Measurements from ENCODE around the gene PHACTR3. TPM values are rescaled to one million over a fixed set of nuclear protein-coding genes. Genes with fewer than 3 reads are reported as not detected.

PHACTR3 gene
- total RNA-seq, 1 experiment from 2014 or later: 0.10 TPM

DNA sequence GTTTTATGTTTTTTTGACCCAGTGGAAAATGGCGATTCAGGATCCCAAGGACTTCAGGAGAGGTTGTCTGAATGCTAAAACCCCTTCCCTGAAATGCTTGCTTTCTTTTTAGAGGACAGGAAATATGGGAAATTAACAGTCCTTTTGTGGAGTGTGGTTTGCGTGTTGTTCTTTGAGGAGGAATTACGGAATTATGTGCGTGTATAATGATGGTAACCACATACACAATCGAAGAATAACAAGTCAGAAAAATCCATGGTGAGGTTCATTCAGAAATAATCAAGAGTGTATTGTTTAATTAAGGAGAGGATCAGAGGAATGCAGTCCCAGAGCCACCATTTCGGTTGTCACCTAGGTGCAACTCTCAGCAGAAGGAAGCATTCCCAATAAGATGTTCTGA, 73.2 kb downstream of the PHACTR3 start:
- intact Hi-C loops (cut with micrococcal nuclease; ENCODE audit: unreplicated experiment): no loop called here
- no peak for TF ChIP-seq TCF7L2 (IDR thresholded peaks at IDR 0.05; ENCODE audit: low read depth, low read length)
- TF ChIP-seq POLR2AphosphoS5 (IDR thresholded peaks at IDR 0.05; ENCODE audit: low read depth, low read length): no peak
- TF ChIP-seq, protein P1, sequence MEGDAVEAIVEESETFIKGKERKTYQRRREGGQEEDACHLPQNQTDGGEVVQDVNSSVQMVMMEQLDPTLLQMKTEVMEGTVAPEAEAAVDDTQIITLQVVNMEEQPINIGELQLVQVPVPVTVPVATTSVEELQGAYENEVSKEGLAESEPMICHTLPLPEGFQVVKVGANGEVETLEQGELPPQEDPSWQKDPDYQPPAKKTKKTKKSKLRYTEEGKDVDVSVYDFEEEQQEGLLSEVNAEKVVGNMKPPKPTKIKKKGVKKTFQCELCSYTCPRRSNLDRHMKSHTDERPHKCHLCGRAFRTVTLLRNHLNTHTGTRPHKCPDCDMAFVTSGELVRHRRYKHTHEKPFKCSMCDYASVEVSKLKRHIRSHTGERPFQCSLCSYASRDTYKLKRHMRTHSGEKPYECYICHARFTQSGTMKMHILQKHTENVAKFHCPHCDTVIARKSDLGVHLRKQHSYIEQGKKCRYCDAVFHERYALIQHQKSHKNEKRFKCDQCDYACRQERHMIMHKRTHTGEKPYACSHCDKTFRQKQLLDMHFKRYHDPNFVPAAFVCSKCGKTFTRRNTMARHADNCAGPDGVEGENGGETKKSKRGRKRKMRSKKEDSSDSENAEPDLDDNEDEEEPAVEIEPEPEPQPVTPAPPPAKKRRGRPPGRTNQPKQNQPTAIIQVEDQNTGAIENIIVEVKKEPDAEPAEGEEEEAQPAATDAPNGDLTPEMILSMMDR (IDR thresholded peaks at IDR 0.05): no peak
- TF ChIP-seq, protein P2, sequence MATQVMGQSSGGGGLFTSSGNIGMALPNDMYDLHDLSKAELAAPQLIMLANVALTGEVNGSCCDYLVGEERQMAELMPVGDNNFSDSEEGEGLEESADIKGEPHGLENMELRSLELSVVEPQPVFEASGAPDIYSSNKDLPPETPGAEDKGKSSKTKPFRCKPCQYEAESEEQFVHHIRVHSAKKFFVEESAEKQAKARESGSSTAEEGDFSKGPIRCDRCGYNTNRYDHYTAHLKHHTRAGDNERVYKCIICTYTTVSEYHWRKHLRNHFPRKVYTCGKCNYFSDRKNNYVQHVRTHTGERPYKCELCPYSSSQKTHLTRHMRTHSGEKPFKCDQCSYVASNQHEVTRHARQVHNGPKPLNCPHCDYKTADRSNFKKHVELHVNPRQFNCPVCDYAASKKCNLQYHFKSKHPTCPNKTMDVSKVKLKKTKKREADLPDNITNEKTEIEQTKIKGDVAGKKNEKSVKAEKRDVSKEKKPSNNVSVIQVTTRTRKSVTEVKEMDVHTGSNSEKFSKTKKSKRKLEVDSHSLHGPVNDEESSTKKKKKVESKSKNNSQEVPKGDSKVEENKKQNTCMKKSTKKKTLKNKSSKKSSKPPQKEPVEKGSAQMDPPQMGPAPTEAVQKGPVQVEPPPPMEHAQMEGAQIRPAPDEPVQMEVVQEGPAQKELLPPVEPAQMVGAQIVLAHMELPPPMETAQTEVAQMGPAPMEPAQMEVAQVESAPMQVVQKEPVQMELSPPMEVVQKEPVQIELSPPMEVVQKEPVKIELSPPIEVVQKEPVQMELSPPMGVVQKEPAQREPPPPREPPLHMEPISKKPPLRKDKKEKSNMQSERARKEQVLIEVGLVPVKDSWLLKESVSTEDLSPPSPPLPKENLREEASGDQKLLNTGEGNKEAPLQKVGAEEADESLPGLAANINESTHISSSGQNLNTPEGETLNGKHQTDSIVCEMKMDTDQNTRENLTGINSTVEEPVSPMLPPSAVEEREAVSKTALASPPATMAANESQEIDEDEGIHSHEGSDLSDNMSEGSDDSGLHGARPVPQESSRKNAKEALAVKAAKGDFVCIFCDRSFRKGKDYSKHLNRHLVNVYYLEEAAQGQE (IDR thresholded peaks at IDR 0.05; ENCODE audit: insufficient read depth in 1 of 2, low read depth in 2 of 2, low read length in 1 of 2): no peak
- TF ChIP-seq SIN3A (IDR thresholded peaks at IDR 0.05; ENCODE audit: borderline replicate concordance, insufficient read depth, low read depth, low read length): no peak
- POLR2A ChIA-PET: no interaction called here
- BruUV-seq (replicated peaks): no TSS peak
- DNase-seq (ENCODE audit: low read depth, low spot score): no peak
- in situ Hi-C loops (cut with HindIII; ENCODE audit: low pct_unique_long_range_greater_than_20kb, low sequenced_read_pairs): no loop called here
- Histone ChIP-seq H3K4me1 (ENCODE audit: control insufficient read depth, insufficient read depth, low read length) (no peaks in the 10 kb centered on the region), H3K27ac (ENCODE audit: low read length) (no peak overlapping the region), H3K4me3 (ENCODE audit: low read depth in 2 of 2, low read length in 2 of 2) (no peak overlapping the region), H3K9me3 (ENCODE audit: control insufficient read depth, insufficient read depth, low read depth, low read length) (no peaks in the 10 kb centered on the region), H3K27me3 (ENCODE audit: control insufficient read depth, insufficient read depth, low read length) (peaks cover 18% of the 10 kb centered on the region), H3K36me3 (ENCODE audit: control insufficient read depth, insufficient read depth, low read length) (no peaks in the 10 kb centered on the region)
- ATAC-seq: no peak
- CTCF ChIA-PET: no interaction called here

DNA sequence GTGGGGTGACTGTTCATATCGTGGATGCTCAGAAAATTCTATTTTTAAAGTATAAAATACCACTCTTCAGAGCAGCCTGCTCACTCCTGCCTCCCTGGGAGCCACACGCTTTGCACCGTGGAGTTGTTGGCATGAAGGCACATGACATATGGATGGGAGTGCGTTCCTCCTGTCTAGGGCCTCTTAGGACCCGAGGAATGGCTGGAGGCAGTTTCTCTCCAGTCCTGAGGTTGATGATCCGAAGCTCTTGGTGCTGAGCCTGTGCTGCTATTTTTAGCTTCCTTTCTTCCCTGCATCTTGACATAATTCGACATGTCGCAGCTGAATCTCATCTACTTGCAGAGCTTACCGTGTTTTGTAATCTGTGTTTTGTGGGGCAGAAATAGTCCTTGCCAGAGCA, 73.9 kb downstream of the PHACTR3 start:
- H3K27ac ChIP-seq (ENCODE audit: low read length): no peak overlapping the region
- H3K36me3 ChIP-seq (ENCODE audit: control insufficient read depth, insufficient read depth, low read length): no peaks in the 10 kb centered on the region
- in situ Hi-C loops (cut with HindIII; ENCODE audit: low pct_unique_long_range_greater_than_20kb, low sequenced_read_pairs) (no loop called here), intact Hi-C loops (cut with micrococcal nuclease; ENCODE audit: unreplicated experiment) (no loop called here)
- ATAC-seq: no peak
- no peak overlapping the region for H3K4me3 ChIP-seq (ENCODE audit: low read depth in 2 of 2, low read length in 2 of 2)
- no TSS peak for BruUV-seq (replicated peaks)
- TF ChIP-seq SIN3A (IDR thresholded peaks at IDR 0.05; ENCODE audit: borderline replicate concordance, insufficient read depth, low read depth, low read length): no peak
- TF ChIP-seq POLR2AphosphoS5 (IDR thresholded peaks at IDR 0.05; ENCODE audit: low read depth, low read length): no peak
- ChIA-PET CTCF (no interaction called here), POLR2A (no interaction called here)
- no peaks in the 10 kb centered on the region for H3K4me1 ChIP-seq (ENCODE audit: control insufficient read depth, insufficient read depth, low read length)
- no peaks in the 10 kb centered on the region for H3K9me3 ChIP-seq (ENCODE audit: control insufficient read depth, insufficient read depth, low read depth, low read length)
- H3K27me3 ChIP-seq (ENCODE audit: control insufficient read depth, insufficient read depth, low read length): peaks cover 18% of the 10 kb centered on the region
- DNase-seq (ENCODE audit: low read depth, low spot score): no peak

DNA sequence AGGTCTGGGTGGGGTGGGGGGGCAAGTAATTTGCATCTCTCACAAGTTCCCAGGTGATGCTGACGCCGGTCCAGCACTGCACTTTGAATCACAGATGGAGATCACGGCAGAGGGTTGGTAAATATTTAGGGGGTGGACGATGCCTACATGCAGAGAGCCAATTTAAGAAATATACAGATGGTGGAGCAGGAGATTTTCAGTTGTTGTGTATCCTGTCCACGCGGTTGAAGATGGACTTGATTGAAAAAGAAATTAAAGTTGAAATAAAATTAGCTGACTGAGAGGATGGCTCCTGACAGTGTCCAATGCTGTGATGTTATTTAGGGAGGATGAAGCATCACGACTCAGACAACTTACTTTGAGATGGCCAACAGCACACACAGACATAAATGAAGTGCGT, 74.6 kb downstream of the PHACTR3 start:
- intact Hi-C loops (cut with micrococcal nuclease; ENCODE audit: unreplicated experiment): no loop called here
- ATAC-seq (no peak), DNase-seq (ENCODE audit: low read depth, low spot score) (no peak)
- in situ Hi-C loops (cut with HindIII; ENCODE audit: low pct_unique_long_range_greater_than_20kb, low sequenced_read_pairs): no loop called here
- ChIA-PET POLR2A (no interaction called here), CTCF (no interaction called here)
- no peaks in the 10 kb centered on the region for H3K4me1 ChIP-seq (ENCODE audit: control insufficient read depth, insufficient read depth, low read length)
- BruUV-seq (replicated peaks): no TSS peak
- H3K9me3 ChIP-seq (ENCODE audit: control insufficient read depth, insufficient read depth, low read depth, low read length): no peaks in the 10 kb centered on the region
- no peak overlapping the region for H3K27ac ChIP-seq (ENCODE audit: low read length)
- TF ChIP-seq TCF7L2 (IDR thresholded peaks at IDR 0.05; ENCODE audit: low read depth, low read length) (no peak), POLR2AphosphoS5 (IDR thresholded peaks at IDR 0.05; ENCODE audit: low read depth, low read length) (no peak), SIN3A (IDR thresholded peaks at IDR 0.05; ENCODE audit: borderline replicate concordance, insufficient read depth, low read depth, low read length) (no peak)
- TF ChIP-seq, protein P2 (IDR thresholded peaks at IDR 0.05; ENCODE audit: insufficient read depth in 1 of 2, low read depth in 2 of 2, low read length in 1 of 2): no peak
- TF ChIP-seq, protein P1 (IDR thresholded peaks at IDR 0.05): no peak
- H3K27me3 ChIP-seq (ENCODE audit: control insufficient read depth, insufficient read depth, low read length): peaks cover 18% of the 10 kb centered on the region
- no peak overlapping the region for H3K4me3 ChIP-seq (ENCODE audit: low read depth in 2 of 2, low read length in 2 of 2)
- H3K36me3 ChIP-seq (ENCODE audit: control insufficient read depth, insufficient read depth, low read length): no peaks in the 10 kb centered on the region
